Endodermal cell (in vitro differentiated cells): ENCODE results near the gene RPS21. TPM values are rescaled to one million over a fixed set of nuclear protein-coding genes. Genes with fewer than 3 reads are reported as not detected.

Experiments used
- DNase-seq: peaks from one replicate; pipeline ENCODE4 v3.0.0-alpha.2; 2017
- H3K27ac ChIP-seq: 2 replicates; pipeline ENCODE4 v1.5.1; 2013; ENCODE audit warnings: mild to moderate bottlenecking, low read depth, low read length, moderate library complexity
- H3K27me3 ChIP-seq: 2 replicates; pipeline ENCODE4 v1.6.1; 2013; ENCODE audit warnings: mild to moderate bottlenecking, low read length, moderate library complexity; ENCODE audit not compliant: insufficient read depth, control insufficient read depth, poor library complexity, severe bottlenecking
- H3K36me3 ChIP-seq: 2 replicates; pipeline ENCODE4 v1.7.0; 2013; ENCODE audit warnings: mild to moderate bottlenecking, low read length, moderate library complexity; ENCODE audit not compliant: control insufficient read depth, insufficient read depth
- H3K4me1 ChIP-seq: one replicate; pipeline ENCODE4 v1.7.0; 2013; ENCODE audit warnings: low read length; ENCODE audit not compliant: control insufficient read depth, insufficient read depth
- H3K4me3 ChIP-seq: 2 replicates; pipeline ENCODE4 v1.5.1; 2013; ENCODE audit warnings: mild to moderate bottlenecking, low read length, moderate library complexity
- H3K9ac ChIP-seq: 2 replicates; pipeline ENCODE4 v1.6.1; 2013; ENCODE audit warnings: mild to moderate bottlenecking, low read length, moderate library complexity; ENCODE audit not compliant: poor library complexity, severe bottlenecking; ENCODE audit errors: extremely low read depth
- H3K9me3 ChIP-seq: 2 replicates; pipeline ENCODE4 v1.6.1; 2013; ENCODE audit warnings: mild to moderate bottlenecking, low read length, moderate library complexity; ENCODE audit not compliant: control insufficient read depth
- H3K27ac Mint-ChIP-seq: 2 replicates; pipeline ENCODE4 v1.8.0; 2020; ENCODE audit warnings: mixed read lengths
- H3K27me3 Mint-ChIP-seq: 2 replicates; pipeline ENCODE4 v1.8.0; 2021; ENCODE audit warnings: mild to moderate bottlenecking, mixed read lengths; ENCODE audit not compliant: insufficient read depth
- H3K36me3 Mint-ChIP-seq: 2 replicates; pipeline ENCODE4 v1.8.0; 2020; ENCODE audit warnings: low read depth, mixed read lengths
- H3K4me1 Mint-ChIP-seq: 2 replicates; pipeline ENCODE4 v1.8.0; 2020; ENCODE audit warnings: mixed read lengths
- H3K4me3 Mint-ChIP-seq: 2 replicates; pipeline ENCODE4 v1.8.0; 2020; ENCODE audit warnings: mild to moderate bottlenecking, moderate library complexity, mixed read lengths
- H3K9me3 Mint-ChIP-seq: 2 replicates; pipeline ENCODE4 v1.8.0; 2020; ENCODE audit warnings: mild to moderate bottlenecking, mixed read lengths
- CTCF ChIP-seq: fragments of 200-600 bp; sonication (generic); conservative IDR thresholded peaks from 2 replicates; pipeline ENCODE4 v1.5.0; 2021; ENCODE audit warnings: antibody characterized with exemption, mild to moderate bottlenecking
- WGBS, 2 experiments: methylation state at CpG; one replicate each; pipeline versions ENCODE4 v1.1.5 to v1.1.7; 2013; ENCODE audit warnings: missing lambda C conversion rate in 2 of 2, mixed read lengths in 1 of 2; ENCODE audit not compliant: insufficient coverage in 1 of 2, insufficient read length in 1 of 2; 5-methylcytosine and 5-hydroxymethylcytosine counted together
- total RNA-seq, 2 donors: library from RNA; stranded (reverse); fragmentation: NEBNext Ultra II Directional in 1 of 2; extraction: Animal tissue kit (Norgen Biotek cat#: 25700) in 1 of 2; gene quantifications; 2 replicates in 1 of 2; 3 replicates in 1 of 2; pipeline ENCODE4 v1.2.1, GENCODE V29; 2021

The RPS21 gene
- total RNA-seq, 2 donors from 2014 or later: 1,288 to 1,382 TPM

GRCh38 chr20:62426699-62427131 lies 39.8 kb downstream of the RPS21 start:
- WGBS, 2 experiments: 60 to 73% methylated on average over 8 to 22 of the region's 22 CpGs

GRCh38 chr20:62427172-62428001 lies 40.5 kb downstream of the RPS21 start, which contains the start of gene RBBP8NL:
TSS of gene RBBP8NL (minus strand) at chr20:62427539. CDS start at chr20:62419647, 7,892 bp downstream.
- 87 to 88% methylated on average over 23 to 28 of the region's 28 CpGs for WGBS, 2 experiments
- no peak within 1 kb of the TSS for H3K27ac Mint-ChIP-seq
- Histone ChIP-seq H3K9me3 (no peaks in the 10 kb centered on the region), H3K27me3 (peaks cover 9% of the 10 kb centered on the region), H3K9ac (no peak within 1 kb of the TSS), H3K4me1 (peaks cover 10% of the 10 kb centered on the region), H3K27ac (no peak within 1 kb of the TSS), H3K4me3 (no peak within 1 kb of the TSS), H3K36me3 (no peaks in the 10 kb centered on the region)
- DNase-seq: peak; percentile 94
- peak within 1 kb of the TSS; percentile 17 for H3K4me3 Mint-ChIP-seq
- H3K9me3 Mint-ChIP-seq: no peaks in the 10 kb centered on the region
- no peaks in the 10 kb centered on the region for H3K36me3 Mint-ChIP-seq
- H3K4me1 Mint-ChIP-seq: peaks cover 15% of the 10 kb centered on the region
- H3K27me3 Mint-ChIP-seq: peaks cover 3% of the 10 kb centered on the region
- TF ChIP-seq CTCF: peak; percentile 54

More at GRCh38 chr20:62426699-62427131, 39.8 kb downstream of the RPS21 start:
- peaks cover 15% of the 10 kb centered on the region for H3K4me1 Mint-ChIP-seq
- H3K27me3 Mint-ChIP-seq: peaks cover 3% of the 10 kb centered on the region
- Histone ChIP-seq H3K4me1 (peaks cover 10% of the 10 kb centered on the region), H3K36me3 (no peaks in the 10 kb centered on the region), H3K4me3 (no peak overlapping the region), H3K27ac (no peak overlapping the region), H3K27me3 (peaks cover 9% of the 10 kb centered on the region), H3K9ac (no peak overlapping the region), H3K9me3 (no peaks in the 10 kb centered on the region)
- H3K4me3 Mint-ChIP-seq: peak overlapping the region; percentile 17
- DNase-seq: peak; percentile 87
- no peak for TF ChIP-seq CTCF
- H3K36me3 Mint-ChIP-seq: no peaks in the 10 kb centered on the region
- no peaks in the 10 kb centered on the region for H3K9me3 Mint-ChIP-seq
- H3K27ac Mint-ChIP-seq: no peak overlapping the region

- TF ChIP-seq CTCF: no peak
- WGBS, 2 experiments: 92 to 100% methylated on average over 1 to 10 of the region's 10 CpGs
- no peak overlapping the region for H3K9ac ChIP-seq
- H3K4me1 Mint-ChIP-seq: peaks cover 15% of the 10 kb centered on the region
- no peak overlapping the region for H3K27ac ChIP-seq
- H3K4me3 Mint-ChIP-seq: no peak overlapping the region
- no peaks in the 10 kb centered on the region for H3K36me3 Mint-ChIP-seq
- H3K4me1 ChIP-seq: peaks cover 10% of the 10 kb centered on the region
- DNase-seq: no peak
- H3K9me3 Mint-ChIP-seq: no peaks in the 10 kb centered on the region
- H3K27me3 ChIP-seq: peaks cover 9% of the 10 kb centered on the region
- H3K9me3 ChIP-seq: no peaks in the 10 kb centered on the region
- H3K4me3 ChIP-seq: no peak overlapping the region
- no peak overlapping the region for H3K27ac Mint-ChIP-seq
- no peaks in the 10 kb centered on the region for H3K36me3 ChIP-seq
- H3K27me3 Mint-ChIP-seq: peaks cover 3% of the 10 kb centered on the region
Measured at GRCh38 chr20:62428002-62428372, 41.1 kb downstream of the RPS21 start.
